Trophoblast cell (in vitro differentiated cells and primary cell): Measurements from ENCODE around the gene KCNQ1.

ENCODE experiments used
- DNase-seq, 2 donors: peaks; one replicate each; pipeline ENCODE4 v3.0.0-alpha.2; 2016
- H2AFZ ChIP-seq: 2 replicates; pipeline ENCODE4 v1.6.1; 2013; ENCODE audit warnings: low read length, moderate library complexity, mild to moderate bottlenecking; ENCODE audit not compliant: insufficient read depth, poor library complexity
- H2AK5ac ChIP-seq: 2 replicates; pipeline ENCODE4 v1.6.1; 2013; ENCODE audit warnings: mild to moderate bottlenecking, low read length
- H2BK120ac ChIP-seq: 2 replicates; pipeline ENCODE4 v1.6.1; 2013; ENCODE audit warnings: low read length, mild to moderate bottlenecking, moderate library complexity; ENCODE audit not compliant: insufficient read depth, poor library complexity
- H2BK12ac ChIP-seq: 2 replicates; pipeline ENCODE4 v1.6.1; 2013; ENCODE audit warnings: mild to moderate bottlenecking, low read length, moderate library complexity
- H2BK5ac ChIP-seq: 2 replicates; pipeline ENCODE4 v1.6.1; 2013; ENCODE audit warnings: low read length, low read depth, moderate library complexity, mild to moderate bottlenecking; ENCODE audit not compliant: poor library complexity
- H3K14ac ChIP-seq: 2 replicates; pipeline ENCODE4 v1.6.1; 2013; ENCODE audit warnings: mild to moderate bottlenecking, low read length
- H3K18ac ChIP-seq: 2 replicates; pipeline ENCODE4 v1.6.1; 2013; ENCODE audit warnings: mild to moderate bottlenecking, low read length
- H3K23ac ChIP-seq: 2 replicates; pipeline ENCODE4 v1.6.1; 2013; ENCODE audit warnings: low read length
- H3K27ac ChIP-seq: 2 replicates; pipeline ENCODE4 v1.5.1; 2013; ENCODE audit warnings: low read depth, mild to moderate bottlenecking, inconsistent platforms, low read length, moderate library complexity
- H3K27me3 ChIP-seq: 2 replicates; pipeline ENCODE4 v1.6.1; 2013; ENCODE audit warnings: inconsistent platforms, mild to moderate bottlenecking, low read length, moderate library complexity; ENCODE audit not compliant: insufficient read depth
- H3K36me3 ChIP-seq, 2 experiments: 1 replicate in 1 of 2; 2 replicates in 1 of 2; pipeline ENCODE4 v1.6.1; 2013; ENCODE audit warnings: low read length in 2 of 2, mild to moderate bottlenecking in 2 of 2, moderate library complexity in 1 of 2; ENCODE audit not compliant: insufficient read depth in 2 of 2, control insufficient read depth in 1 of 2
- H3K4ac ChIP-seq: 2 replicates; pipeline ENCODE4 v1.6.1; 2013; ENCODE audit warnings: low read depth, mild to moderate bottlenecking, low read length, moderate library complexity
- H3K4me1 ChIP-seq, 2 experiments: 1 replicate in 1 of 2; 2 replicates in 1 of 2; pipeline ENCODE4 v1.6.1; 2013; ENCODE audit warnings: low read length in 2 of 2, mild to moderate bottlenecking in 2 of 2, moderate library complexity in 1 of 2; ENCODE audit not compliant: insufficient read depth in 2 of 2, control insufficient read depth in 1 of 2
- H3K4me2 ChIP-seq: 2 replicates; pipeline ENCODE4 v1.6.1; 2013; ENCODE audit warnings: inconsistent platforms, mild to moderate bottlenecking, low read length, moderate library complexity
- H3K4me3 ChIP-seq: 2 replicates; pipeline ENCODE4 v1.5.1; 2013; ENCODE audit warnings: mild to moderate bottlenecking, low read depth, low read length, inconsistent platforms
- H3K79me1 ChIP-seq: one replicate; pipeline ENCODE4 v1.6.1; 2013; ENCODE audit warnings: low read length
- H3K79me2 ChIP-seq: 2 replicates; pipeline ENCODE4 v1.6.1; 2013; ENCODE audit warnings: low read length, mild to moderate bottlenecking; ENCODE audit not compliant: control insufficient read depth, insufficient read depth, poor library complexity
- H3K9ac ChIP-seq: 2 replicates; pipeline ENCODE4 v1.6.1; 2013; ENCODE audit warnings: mild to moderate bottlenecking, low read length
- H3K9me3 ChIP-seq: 2 replicates; pipeline ENCODE4 v1.6.1; 2013; ENCODE audit warnings: low read depth, mild to moderate bottlenecking, control low read depth, inconsistent platforms, low read length; ENCODE audit not compliant: insufficient read depth
- H4K12ac ChIP-seq: 2 replicates; pipeline ENCODE4 v1.6.1; 2013; ENCODE audit warnings: low read depth, mild to moderate bottlenecking, low read length, moderate library complexity
- H4K8ac ChIP-seq: 2 replicates; pipeline ENCODE4 v1.6.1; 2013; ENCODE audit warnings: low read depth, mild to moderate bottlenecking, low read length, moderate library complexity
- H4K91ac ChIP-seq: one replicate; pipeline ENCODE4 v1.6.1; 2013; ENCODE audit warnings: low read depth, mild to moderate bottlenecking, low read length, moderate library complexity
- WGBS: extraction: QIAGEN DNeasy Blood & Tissue Kit; methylation state at CpG from one replicate; pipeline ENCODE4 v1.1.7; 2013; ENCODE audit warnings: missing lambda C conversion rate; ENCODE audit not compliant: insufficient read length, insufficient coverage; ENCODE audit errors: extremely low coverage; 5-methylcytosine and 5-hydroxymethylcytosine counted together

Gene KCNQ1

GRCh38 chr11:2461956-2462542 lies 17.2 kb downstream of the KCNQ1 start:
- no peak overlapping the region for H3K4ac ChIP-seq
- H3K14ac ChIP-seq = no peak overlapping the region
- no peak overlapping the region for H3K4me3 ChIP-seq
- no peak overlapping the region for H3K23ac ChIP-seq
- no peak overlapping the region for H2BK12ac ChIP-seq
- H3K79me1 ChIP-seq = no peaks in the 10 kb centered on the region
- H2BK5ac ChIP-seq = no peak overlapping the region
- no peak overlapping the region for H4K12ac ChIP-seq
- no peaks in the 10 kb centered on the region for H3K27me3 ChIP-seq
- no peak overlapping the region for H2BK120ac ChIP-seq
- no peak overlapping the region for H3K9ac ChIP-seq
- WGBS = no CpG with 5 or more reads among the region's 14 CpGs
- H3K18ac ChIP-seq = no peak overlapping the region
- H3K79me2 ChIP-seq = no peaks in the 10 kb centered on the region
- H3K36me3 ChIP-seq = no peaks in the 10 kb centered on the region
- no peak for DNase-seq
- no peak overlapping the region for H3K27ac ChIP-seq
- H3K4me2 ChIP-seq = no peak overlapping the region
- no peak overlapping the region for H2AK5ac ChIP-seq
- H4K8ac ChIP-seq = no peak overlapping the region
- peaks cover 2 to 10% of the 10 kb centered on the region in 2 experiments for H3K4me1 ChIP-seq
- no peak overlapping the region for H2AFZ ChIP-seq
- no peak overlapping the region for H4K91ac ChIP-seq
- peaks cover 2% of the 10 kb centered on the region for H3K9me3 ChIP-seq

GRCh38 chr11:2462543-2462985 lies 17.8 kb downstream of the KCNQ1 start:
- Histone ChIP-seq H3K4me2 (no peak overlapping the region), H3K9me3 (peaks cover 2% of the 10 kb centered on the region), H3K36me3 (no peaks in the 10 kb centered on the region), H3K9ac (no peak overlapping the region), H2BK5ac (no peak overlapping the region), H3K4me1 (peaks cover 2 to 10% of the 10 kb centered on the region in 2 experiments), H3K79me1 (no peaks in the 10 kb centered on the region), H2BK120ac (no peak overlapping the region), H3K4me3 (no peak overlapping the region), H3K23ac (no peak overlapping the region), H3K27ac (no peak overlapping the region), H2AFZ (no peak overlapping the region), H4K91ac (no peak overlapping the region), H3K79me2 (no peaks in the 10 kb centered on the region), H3K27me3 (no peaks in the 10 kb centered on the region), H3K18ac (no peak overlapping the region), H3K14ac (no peak overlapping the region), H4K12ac (no peak overlapping the region), H2AK5ac (no peak overlapping the region), H2BK12ac (no peak overlapping the region), H3K4ac (no peak overlapping the region), H4K8ac (no peak overlapping the region)
- DNase-seq = no peak
- no CpG with 5 or more reads among the region's 8 CpGs for WGBS

GRCh38 chr11:2462986-2463765 lies 18.4 kb downstream of the KCNQ1 start:
- peaks cover 2% of the 10 kb centered on the region for H3K9me3 ChIP-seq
- H3K27ac ChIP-seq = no peak overlapping the region
- no peak overlapping the region for H2AK5ac ChIP-seq
- WGBS = no CpG with 5 or more reads among the region's 24 CpGs
- H3K27me3 ChIP-seq = no peaks in the 10 kb centered on the region
- no peak overlapping the region for H3K14ac ChIP-seq
- no peak overlapping the region for H3K18ac ChIP-seq
- H3K9ac ChIP-seq = no peak overlapping the region
- H3K79me2 ChIP-seq = no peaks in the 10 kb centered on the region
- H3K4ac ChIP-seq = no peak overlapping the region
- no peak overlapping the region for H3K4me3 ChIP-seq
- H4K12ac ChIP-seq = no peak overlapping the region
- no peak overlapping the region for H4K8ac ChIP-seq
- H4K91ac ChIP-seq = no peak overlapping the region
- no peaks in the 10 kb centered on the region for H3K79me1 ChIP-seq
- no peak overlapping the region for H3K4me2 ChIP-seq
- no peak overlapping the region for H2BK120ac ChIP-seq
- no peak overlapping the region for H2AFZ ChIP-seq
- H2BK5ac ChIP-seq = no peak overlapping the region
- H3K36me3 ChIP-seq = no peaks in the 10 kb centered on the region
- H3K23ac ChIP-seq = no peak overlapping the region
- H2BK12ac ChIP-seq = no peak overlapping the region
- no peak for DNase-seq
- H3K4me1 ChIP-seq = peaks cover 2 to 10% of the 10 kb centered on the region in 2 experiments

DNA sequence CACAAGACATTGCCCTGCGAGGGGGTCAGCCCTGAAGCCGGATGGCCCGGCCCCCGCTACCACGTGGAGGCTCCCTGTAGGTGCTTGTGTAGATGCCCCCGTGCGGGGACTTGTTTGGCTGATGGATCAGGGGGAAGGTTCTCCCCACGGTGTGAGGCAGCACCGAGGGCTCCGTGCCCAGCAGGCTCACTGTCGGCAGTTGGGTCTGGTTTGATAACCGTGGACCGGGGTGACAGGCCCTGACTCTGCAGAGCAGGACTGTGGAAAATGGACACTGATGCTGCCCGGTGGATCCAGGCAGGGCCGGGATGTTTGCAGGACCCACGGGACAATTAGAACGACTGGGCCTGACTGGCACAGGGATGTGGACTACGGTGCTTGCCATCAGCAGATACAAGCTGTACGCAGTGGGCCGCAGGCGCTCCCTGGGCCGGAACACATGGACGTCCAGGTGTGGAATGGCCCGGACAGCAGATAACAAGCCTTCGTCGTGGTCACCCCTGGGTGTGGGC lies 19.0 kb downstream of the KCNQ1 start:
- no peak overlapping the region for H4K91ac ChIP-seq
- no peak overlapping the region for H2BK12ac ChIP-seq
- no peak overlapping the region for H4K12ac ChIP-seq
- no peak overlapping the region for H2AFZ ChIP-seq
- no peak overlapping the region for H3K27ac ChIP-seq
- H2AK5ac ChIP-seq = no peak overlapping the region
- no peak overlapping the region for H3K9ac ChIP-seq
- DNase-seq = no peak
- no peak overlapping the region for H3K23ac ChIP-seq
- H3K14ac ChIP-seq = no peak overlapping the region
- no CpG with 5 or more reads among the region's 26 CpGs for WGBS
- no peaks in the 10 kb centered on the region for H3K79me1 ChIP-seq
- no peak overlapping the region for H4K8ac ChIP-seq
- no peak overlapping the region for H3K4me3 ChIP-seq
- H3K4me1 ChIP-seq = peaks cover 2 to 10% of the 10 kb centered on the region in 2 experiments
- no peaks in the 10 kb centered on the region for H3K79me2 ChIP-seq
- no peak overlapping the region for H2BK120ac ChIP-seq
- H3K36me3 ChIP-seq = no peaks in the 10 kb centered on the region
- H3K4ac ChIP-seq = no peak overlapping the region
- no peaks in the 10 kb centered on the region for H3K27me3 ChIP-seq
- peaks cover 3% of the 10 kb centered on the region for H3K9me3 ChIP-seq
- no peak overlapping the region for H2BK5ac ChIP-seq
- no peak overlapping the region for H3K18ac ChIP-seq
- H3K4me2 ChIP-seq = no peak overlapping the region
